Ovary (tissue), 9 donors: ENCODE results near the gene C2orf78. TPM values are rescaled to one million over a fixed set of nuclear protein-coding genes. Genes with fewer than 3 reads are reported as not detected.
"Not testable (repeated sequence)": the region's sequence is repeated elsewhere in the genome, so short reads cannot be mapped to it uniquely, and the experiment has no call there.

Source experiments
- DNase-seq, 5 donors: peaks; one replicate each; pipeline ENCODE4 v3.0.0-alpha.2; 2019 to 2020
- H3K27ac ChIP-seq, 2 donors: fragments of 200-600 bp; one replicate each; pipeline versions ENCODE4 v1.5.1 to v1.8.0; 2019 to 2022
- H3K27me3 ChIP-seq: fragments of 200-600 bp; one replicate; pipeline ENCODE4 v1.8.0; 2022
- H3K36me3 ChIP-seq: fragments of 200-600 bp; sonication (generic); one replicate; pipeline ENCODE4 v1.5.1; 2019
- H3K4me1 ChIP-seq: one replicate; pipeline ENCODE4 v1.8.1; 2013; ENCODE audit warnings: mild to moderate bottlenecking, moderate library complexity; ENCODE audit not compliant: insufficient read depth
- H3K4me3 ChIP-seq: fragments of 200-600 bp; sonication (generic); one replicate; pipeline ENCODE4 v1.5.1; 2017
- H3K9me3 ChIP-seq, 2 donors: fragments of 200-600 bp in 1 of 2; sonication (generic) in 1 of 2; one replicate each; pipeline versions ENCODE4 v1.5.1 to v1.8.1; 2013 to 2019; ENCODE audit warnings: mild to moderate bottlenecking in 1 of 2, moderate library complexity in 1 of 2
- CTCF ChIP-seq, 3 donors: fragments of 450-650 bp in 2 of 3; fragments of 200-600 bp in 1 of 3; IDR thresholded peaks; one replicate each; pipeline versions ENCODE4 v1.5.1 to v1.8.0; 2016 to 2022; ENCODE audit warnings: antibody characterized with exemption in 3 of 3, mild to moderate bottlenecking in 1 of 3
- EP300 ChIP-seq: sonication (generic); formaldehyde crosslinking; IDR thresholded peaks from one replicate; pipeline ENCODE4 v1.6.1; 2017; ENCODE audit warnings: antibody characterized with exemption
- POLR2A ChIP-seq: fragments of 450-650 bp; IDR thresholded peaks from one replicate; pipeline ENCODE4 v1.6.1; 2017; ENCODE audit warnings: antibody characterized with exemption, mild to moderate bottlenecking, moderate library complexity
- WGBS, 3 donors: extraction: QIAGEN DNeasy Blood & Tissue Kit in 1 of 3; methylation state at CpG; one replicate each; pipeline versions ENCODE4 v1.1.5 to v1.1.7; 2013 to 2017; 5-methylcytosine and 5-hydroxymethylcytosine counted together
- intact Hi-C, 4 donors: fragments of 100-400 bp; cut with DNase I; formaldehyde crosslinking; loops; one replicate each; pipeline versions ENCODE4 v1.11.0 to v1.15.1; 2022 to 2023
- polyA plus RNA-seq, 2 donors: library from polyadenylated mRNA; stranded (reverse); fragments of 200-250 nt in 1 of 2; fragments of 350-450 nt in 1 of 2; fragmentation: Illumina TruSeq in 1 of 2; extraction: RNeasy Lipid Tissue Mini Kit (QIAGEN cat#74804) in 1 of 2; gene quantifications; one replicate each; pipeline ENCODE4 v1.2.3, GENCODE V29; 2013 to 2014
- total RNA-seq, 7 donors: library from RNA; depleted of rRNA in 2 of 7; stranded (reverse); fragments of >200 nt in 2 of 7; fragmentation: NEBNext Ultra II Directional in 3 of 7; extraction: Animal tissue kit (Norgen Biotek cat#: 25700) in 3 of 7; gene quantifications; one replicate each; pipeline versions ENCODE4 v1.1.0 to v1.2.4, GENCODE V29; 2016 to 2023
- donor health status: DM: no; HTN: no; CAD: no; lungs with moderate emphysema.
- donor health status: DM: no; HTN: no; CAD: no.
- donor health status: Bipolar disorder and iron deficiency.
- donor health status: DM: yes; HTN: yes; CAD: no.
- donor health status: DM: no; HTN: no; CAD: no.
- donor health status: DM: yes; HTN: yes; CAD: no.

The C2orf78 gene
- total and polyA plus RNA-seq, 9 donors = not detected

- H3K4me3 ChIP-seq = no peak overlapping the region
- DNase-seq = no peak
- 79 to 82% (median 81%) methylated on average over 8 of the region's 8 CpGs for WGBS, 3 donors
- TF ChIP-seq EP300 (no peak), CTCF (IDR thresholded peaks at IDR 0.05) (no peak), POLR2A (no peak)
- intact Hi-C loops = loop anchor here in 1 of 4 donors (10.0 kb wide), 1 partner anchor 92 kb away; no protein-coding TSS in a partner anchor
- peaks cover 4% of the 10 kb centered on the region for H3K4me1 ChIP-seq
- no peaks in the 10 kb centered on the region for H3K36me3 ChIP-seq
- H3K27ac ChIP-seq = no peak overlapping the region
- H3K9me3 ChIP-seq = no peaks in the 10 kb centered on the region
- H3K27me3 ChIP-seq = no peaks in the 10 kb centered on the region
Observed at GRCh38 chr2:73776869-73777519, 7.0 kb upstream of the C2orf78 start.

GRCh38 chr2:73778867-73779466 is 5.0 kb upstream of the C2orf78 start:
- not testable (repeated sequence) for H3K36me3 ChIP-seq, H3K27me3 ChIP-seq, H3K4me1 ChIP-seq, H3K27ac ChIP-seq, H3K9me3 ChIP-seq
- 39 to 62% (median 41%) methylated on average over 18 of the region's 18 CpGs for WGBS, 3 donors
- DNase-seq = peak in 1 of 5 donors; percentile 23
- H3K4me3 ChIP-seq = peak overlapping the region; percentile 79
- intact Hi-C loops = loop anchor here in 1 of 4 donors (10.0 kb wide), 1 partner anchor 94 kb away; no protein-coding TSS in a partner anchor

GRCh38 chr2:73779467-73780236 is 4.3 kb upstream of the C2orf78 start, which contains the start of gene DUSP11:
DUSP11 (minus strand) TSS chr2:73780103; CDS start chr2:73779974, 129 bp downstream.
- TF ChIP-seq POLR2A = peak; percentile 78
- peak; percentile 82 to 90 (median 89) for TF ChIP-seq CTCF (IDR thresholded peaks at IDR 0.05)
- TF ChIP-seq EP300 = no peak
- 0% methylated on average over 39 to 40 of the region's 40 CpGs for whole genome bisulfite sequencing, 3 donors

GRCh38 chr2:73780237-73780582 is 3.8 kb upstream of the C2orf78 start:
- H3K27ac ChIP-seq = no peak overlapping the region
- TF ChIP-seq CTCF (IDR thresholded peaks at IDR 0.05) = no peak
- TF ChIP-seq EP300 = no peak
- TF ChIP-seq POLR2A = no peak
- 6 to 10% (median 9%) methylated on average over 7 of the region's 7 CpGs for WGBS, 3 donors

More at GRCh38 chr2:73779467-73780236, 4.3 kb upstream of the C2orf78 start, which contains the start of gene DUSP11:
- no peaks in the 10 kb centered on the region for H3K27me3 ChIP-seq
- peak within 1 kb of the TSS; percentile 70 to 78 for H3K27ac ChIP-seq
- peaks cover 4% of the 10 kb centered on the region for H3K4me1 ChIP-seq
- peak; percentile 91 to 97 (median 94) for DNase-seq
- H3K36me3 ChIP-seq = no peaks in the 10 kb centered on the region
- peak within 1 kb of the TSS; percentile 79 for H3K4me3 ChIP-seq
- intact Hi-C loops = loop anchor here in 1 of 4 donors (10.0 kb wide), 1 partner anchor 95 kb away; no protein-coding TSS in a partner anchor
- no peaks in the 10 kb centered on the region for H3K9me3 ChIP-seq

GRCh38 chr2:73783402-73783801 is 581 bp upstream of the C2orf78 start:
- H3K27me3 ChIP-seq, H3K36me3 ChIP-seq, intact Hi-C loops, H3K27ac ChIP-seq, DNase-seq, H3K9me3 ChIP-seq, H3K4me3 ChIP-seq, H3K4me1 ChIP-seq: not testable (repeated sequence)
- 77 to 82% (median 81%) methylated on average over 15 of the region's 15 CpGs for WGBS, 3 donors

More at GRCh38 chr2:73780237-73780582, 3.8 kb upstream of the C2orf78 start:
- peaks cover 4% of the 10 kb centered on the region for H3K4me1 ChIP-seq
- no peak for DNase-seq
- H3K27me3 ChIP-seq = no peaks in the 10 kb centered on the region
- peak overlapping the region; percentile 79 for H3K4me3 ChIP-seq
- no peaks in the 10 kb centered on the region for H3K9me3 ChIP-seq
- intact Hi-C loops = no loop called here
- H3K36me3 ChIP-seq = no peaks in the 10 kb centered on the region
